ENCODE results near the gene IL1RL1. TPM values are rescaled to one million over a fixed set of nuclear protein-coding genes. Genes with fewer than 3 reads are reported as not detected.

The IL1RL1 gene
- total RNA-seq, 1 experiment from 2014 or later: 0.15 TPM

DNA sequence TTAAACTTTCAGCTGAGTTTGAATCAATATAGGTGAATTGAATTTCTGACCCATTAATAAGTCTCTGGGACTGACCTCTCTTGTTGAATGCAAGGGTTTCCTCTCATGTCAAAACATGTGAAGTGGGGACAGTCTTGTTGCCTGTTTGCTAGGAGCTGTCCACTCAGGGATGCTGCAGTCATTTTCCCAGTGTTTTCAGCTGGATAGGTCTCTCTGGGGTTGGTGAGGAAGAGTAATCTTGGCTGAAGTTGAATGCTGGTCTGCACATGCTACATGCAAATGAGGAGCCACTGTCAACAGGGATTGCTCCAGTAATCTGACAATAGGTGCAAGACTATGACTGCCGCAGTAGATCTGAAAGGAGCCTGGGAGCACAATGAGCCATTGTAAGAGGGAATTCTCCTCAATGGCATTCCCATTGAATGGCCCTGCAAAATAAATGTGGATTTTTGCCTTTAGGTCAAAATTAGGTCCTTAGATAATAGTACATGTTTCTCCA lies 34.1 kb upstream of the IL1RL1 start:
- POLR2A ChIA-PET: no interaction called here
- BruUV-seq (replicated peaks): no TSS peak
- H3K36me3 ChIP-seq (ENCODE audit: control insufficient read depth, insufficient read depth, low read length): no peaks in the 10 kb centered on the region
- intact Hi-C loops (cut with micrococcal nuclease; ENCODE audit: unreplicated experiment): no loop called here
- H3K27me3 ChIP-seq (ENCODE audit: control insufficient read depth, insufficient read depth, low read length): peaks cover 9% of the 10 kb centered on the region
- in situ Hi-C loops (cut with HindIII; ENCODE audit: low pct_unique_long_range_greater_than_20kb, low sequenced_read_pairs): no loop called here
- H3K9me3 ChIP-seq (ENCODE audit: control insufficient read depth, insufficient read depth, low read depth, low read length): no peaks in the 10 kb centered on the region
- DNase-seq (ENCODE audit: low read depth, low spot score) (no peak), ATAC-seq (no peak)
- H3K27ac ChIP-seq (ENCODE audit: low read length): no peak overlapping the region
- CTCF ChIA-PET: no interaction called here
- no peaks in the 10 kb centered on the region for H3K4me1 ChIP-seq (ENCODE audit: control insufficient read depth, insufficient read depth, low read length)
- no peak overlapping the region for H3K4me3 ChIP-seq (ENCODE audit: low read depth in 2 of 2, low read length in 2 of 2)
- TF ChIP-seq TCF7L2 (IDR thresholded peaks at IDR 0.05; ENCODE audit: low read depth, low read length) (no peak), POLR2AphosphoS5 (IDR thresholded peaks at IDR 0.05; ENCODE audit: low read depth, low read length) (no peak), SIN3A (IDR thresholded peaks at IDR 0.05; ENCODE audit: borderline replicate concordance, insufficient read depth, low read depth, low read length) (no peak)
- TF ChIP-seq, protein P1, sequence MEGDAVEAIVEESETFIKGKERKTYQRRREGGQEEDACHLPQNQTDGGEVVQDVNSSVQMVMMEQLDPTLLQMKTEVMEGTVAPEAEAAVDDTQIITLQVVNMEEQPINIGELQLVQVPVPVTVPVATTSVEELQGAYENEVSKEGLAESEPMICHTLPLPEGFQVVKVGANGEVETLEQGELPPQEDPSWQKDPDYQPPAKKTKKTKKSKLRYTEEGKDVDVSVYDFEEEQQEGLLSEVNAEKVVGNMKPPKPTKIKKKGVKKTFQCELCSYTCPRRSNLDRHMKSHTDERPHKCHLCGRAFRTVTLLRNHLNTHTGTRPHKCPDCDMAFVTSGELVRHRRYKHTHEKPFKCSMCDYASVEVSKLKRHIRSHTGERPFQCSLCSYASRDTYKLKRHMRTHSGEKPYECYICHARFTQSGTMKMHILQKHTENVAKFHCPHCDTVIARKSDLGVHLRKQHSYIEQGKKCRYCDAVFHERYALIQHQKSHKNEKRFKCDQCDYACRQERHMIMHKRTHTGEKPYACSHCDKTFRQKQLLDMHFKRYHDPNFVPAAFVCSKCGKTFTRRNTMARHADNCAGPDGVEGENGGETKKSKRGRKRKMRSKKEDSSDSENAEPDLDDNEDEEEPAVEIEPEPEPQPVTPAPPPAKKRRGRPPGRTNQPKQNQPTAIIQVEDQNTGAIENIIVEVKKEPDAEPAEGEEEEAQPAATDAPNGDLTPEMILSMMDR (IDR thresholded peaks at IDR 0.05): no peak

DNA sequence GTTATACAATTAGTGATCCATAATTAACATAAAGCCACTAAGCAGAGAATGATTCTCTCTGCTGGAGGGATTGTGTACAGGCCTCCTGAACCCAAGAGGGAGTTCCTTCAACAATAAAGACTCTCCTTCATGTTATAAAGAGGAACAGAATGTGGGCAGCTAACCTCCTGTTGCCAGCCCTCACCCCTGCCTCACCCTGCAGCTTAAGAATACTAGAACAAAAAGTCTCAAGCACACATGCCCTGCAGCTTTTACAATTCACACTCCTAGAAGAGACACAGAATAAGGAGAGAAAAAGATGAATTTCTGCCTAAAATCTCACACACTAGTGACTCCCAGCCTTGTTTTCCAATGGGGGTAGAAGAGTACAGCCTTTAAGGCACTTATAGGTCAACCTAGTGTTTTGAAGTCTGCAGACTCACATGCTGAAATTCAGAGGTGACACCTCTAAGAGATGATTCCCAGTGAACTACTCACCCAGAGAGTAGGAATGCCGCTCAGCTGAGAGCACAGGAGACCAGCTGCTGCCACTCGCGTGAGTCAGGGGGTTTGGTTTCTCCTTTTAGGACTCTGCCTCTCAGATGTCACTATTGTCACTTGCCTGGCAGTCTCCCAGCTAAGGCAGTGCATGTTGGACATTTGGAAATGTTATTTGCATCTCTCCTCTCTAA lies 32.5 kb upstream of the IL1RL1 start:
- TF ChIP-seq SIN3A (IDR thresholded peaks at IDR 0.05; ENCODE audit: borderline replicate concordance, insufficient read depth, low read depth, low read length) (no peak), POLR2AphosphoS5 (IDR thresholded peaks at IDR 0.05; ENCODE audit: low read depth, low read length) (no peak)
- H3K27me3 ChIP-seq (ENCODE audit: control insufficient read depth, insufficient read depth, low read length): peaks cover 7% of the 10 kb centered on the region
- ChIA-PET CTCF (no interaction called here), POLR2A (no interaction called here)
- no peak overlapping the region for H3K4me3 ChIP-seq (ENCODE audit: low read depth in 2 of 2, low read length in 2 of 2)
- no peaks in the 10 kb centered on the region for H3K36me3 ChIP-seq (ENCODE audit: control insufficient read depth, insufficient read depth, low read length)
- in situ Hi-C loops (cut with HindIII; ENCODE audit: low pct_unique_long_range_greater_than_20kb, low sequenced_read_pairs): no loop called here
- BruUV-seq (replicated peaks): no TSS peak
- H3K9me3 ChIP-seq (ENCODE audit: control insufficient read depth, insufficient read depth, low read depth, low read length): no peaks in the 10 kb centered on the region
- DNase-seq (ENCODE audit: low read depth, low spot score) (no peak), ATAC-seq (no peak)
- no peak overlapping the region for H3K27ac ChIP-seq (ENCODE audit: low read length)
- intact Hi-C loops (cut with micrococcal nuclease; ENCODE audit: unreplicated experiment): no loop called here
- no peaks in the 10 kb centered on the region for H3K4me1 ChIP-seq (ENCODE audit: control insufficient read depth, insufficient read depth, low read length)

DNA sequence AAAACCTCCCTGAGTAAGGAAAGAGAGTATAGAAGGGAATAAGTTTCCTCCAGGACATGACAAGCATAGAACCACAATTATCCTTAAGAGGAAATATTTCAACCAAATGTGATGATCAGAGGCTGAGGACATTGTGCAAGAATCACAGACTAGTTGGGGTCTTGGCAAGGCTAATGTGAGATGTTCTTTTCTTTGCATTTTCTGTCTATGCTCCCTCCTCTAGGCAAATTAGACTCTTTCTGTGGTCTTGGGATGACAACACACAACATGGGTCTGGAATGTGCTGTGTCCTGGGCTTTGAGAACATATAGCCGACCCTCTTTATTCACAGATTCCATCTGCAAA lies 32.0 kb upstream of the IL1RL1 start:
- ChIA-PET CTCF (no interaction called here), POLR2A (no interaction called here)
- intact Hi-C loops (cut with micrococcal nuclease; ENCODE audit: unreplicated experiment): no loop called here
- TF ChIP-seq, protein P2, sequence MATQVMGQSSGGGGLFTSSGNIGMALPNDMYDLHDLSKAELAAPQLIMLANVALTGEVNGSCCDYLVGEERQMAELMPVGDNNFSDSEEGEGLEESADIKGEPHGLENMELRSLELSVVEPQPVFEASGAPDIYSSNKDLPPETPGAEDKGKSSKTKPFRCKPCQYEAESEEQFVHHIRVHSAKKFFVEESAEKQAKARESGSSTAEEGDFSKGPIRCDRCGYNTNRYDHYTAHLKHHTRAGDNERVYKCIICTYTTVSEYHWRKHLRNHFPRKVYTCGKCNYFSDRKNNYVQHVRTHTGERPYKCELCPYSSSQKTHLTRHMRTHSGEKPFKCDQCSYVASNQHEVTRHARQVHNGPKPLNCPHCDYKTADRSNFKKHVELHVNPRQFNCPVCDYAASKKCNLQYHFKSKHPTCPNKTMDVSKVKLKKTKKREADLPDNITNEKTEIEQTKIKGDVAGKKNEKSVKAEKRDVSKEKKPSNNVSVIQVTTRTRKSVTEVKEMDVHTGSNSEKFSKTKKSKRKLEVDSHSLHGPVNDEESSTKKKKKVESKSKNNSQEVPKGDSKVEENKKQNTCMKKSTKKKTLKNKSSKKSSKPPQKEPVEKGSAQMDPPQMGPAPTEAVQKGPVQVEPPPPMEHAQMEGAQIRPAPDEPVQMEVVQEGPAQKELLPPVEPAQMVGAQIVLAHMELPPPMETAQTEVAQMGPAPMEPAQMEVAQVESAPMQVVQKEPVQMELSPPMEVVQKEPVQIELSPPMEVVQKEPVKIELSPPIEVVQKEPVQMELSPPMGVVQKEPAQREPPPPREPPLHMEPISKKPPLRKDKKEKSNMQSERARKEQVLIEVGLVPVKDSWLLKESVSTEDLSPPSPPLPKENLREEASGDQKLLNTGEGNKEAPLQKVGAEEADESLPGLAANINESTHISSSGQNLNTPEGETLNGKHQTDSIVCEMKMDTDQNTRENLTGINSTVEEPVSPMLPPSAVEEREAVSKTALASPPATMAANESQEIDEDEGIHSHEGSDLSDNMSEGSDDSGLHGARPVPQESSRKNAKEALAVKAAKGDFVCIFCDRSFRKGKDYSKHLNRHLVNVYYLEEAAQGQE (IDR thresholded peaks at IDR 0.05; ENCODE audit: insufficient read depth in 1 of 2, low read depth in 2 of 2, low read length in 1 of 2): no peak
- TF ChIP-seq TCF7L2 (IDR thresholded peaks at IDR 0.05; ENCODE audit: low read depth, low read length) (no peak), POLR2AphosphoS5 (IDR thresholded peaks at IDR 0.05; ENCODE audit: low read depth, low read length) (no peak), SIN3A (IDR thresholded peaks at IDR 0.05; ENCODE audit: borderline replicate concordance, insufficient read depth, low read depth, low read length) (no peak)
- TF ChIP-seq, protein P1 (IDR thresholded peaks at IDR 0.05): no peak
- Histone ChIP-seq H3K36me3 (ENCODE audit: control insufficient read depth, insufficient read depth, low read length) (no peaks in the 10 kb centered on the region), H3K27ac (ENCODE audit: low read length) (no peak overlapping the region), H3K9me3 (ENCODE audit: control insufficient read depth, insufficient read depth, low read depth, low read length) (no peaks in the 10 kb centered on the region), H3K27me3 (ENCODE audit: control insufficient read depth, insufficient read depth, low read length) (peaks cover 7% of the 10 kb centered on the region), H3K4me3 (ENCODE audit: low read depth in 2 of 2, low read length in 2 of 2) (no peak overlapping the region), H3K4me1 (ENCODE audit: control insufficient read depth, insufficient read depth, low read length) (no peaks in the 10 kb centered on the region)
- no TSS peak for BruUV-seq (replicated peaks)
- ATAC-seq (no peak), DNase-seq (ENCODE audit: low read depth, low spot score) (no peak)
- in situ Hi-C loops (cut with HindIII; ENCODE audit: low pct_unique_long_range_greater_than_20kb, low sequenced_read_pairs): no loop called here

All from Panc1 (cell line).